K562 (cell line): ENCODE results near the gene ABCB7. TPM values are rescaled to one million over a fixed set of nuclear protein-coding genes. Genes with fewer than 3 reads are reported as not detected.

Experiments
- CEBPG ChIP-seq, 3 experiments: fragments of 200-800 bp in 1 of 3; sonication (Bioruptor generic) in 1 of 3; sonication (generic) in 1 of 3; formaldehyde crosslinking in 1 of 3; IDR thresholded peaks in 2 of 3; conservative IDR thresholded peaks in 1 of 3; 2 replicates each; pipeline versions ENCODE4 v1.6.1 to v1.8.0; 2016 to 2022; ENCODE audit warnings: missing compliant biosample characterization in 2 of 3, missing genetic modification characterization in 2 of 3, mild to moderate bottlenecking in 1 of 3, missing genetic modification reagents in 1 of 3
- MEIS2 ChIP-seq: fragments of 450-650 bp; IDR thresholded peaks from 2 replicates; pipeline ENCODE4 v1.6.1; 2014; ENCODE audit warnings: mild to moderate bottlenecking; ENCODE audit not compliant: partially characterized antibody
- ZBTB1 ChIP-seq: sonication (generic); formaldehyde crosslinking; IDR thresholded peaks from 2 replicates; pipeline ENCODE4 v1.8.1; 2023; ENCODE audit warnings: missing genetic modification reagents, low read depth, mild to moderate bottlenecking, borderline replicate concordance
- ZEB2 ChIP-seq: fragments of 450-650 bp; IDR thresholded peaks from 2 replicates; pipeline ENCODE4 v1.6.1; 2016
- ZNF197 ChIP-seq: fragments of 200-800 bp; sonication (Bioruptor generic); IDR thresholded peaks from 2 replicates; pipeline ENCODE4 v1.6.1; 2016; ENCODE audit warnings: low read depth, missing genetic modification characterization, missing compliant biosample characterization
- polyA plus RNA-seq, 8 experiments: library from polyadenylated mRNA; depleted of rRNA in 4 of 8; stranded (reverse) in 5 of 8; unstranded in 3 of 8; fragments of >200 nt; fragmentation: Nextera tagmentation in 2 of 8; fragmentation: Illumina TruSeq in 1 of 8; extraction: Ambion mirVana in 2 of 8; extraction: Trizol in 1 of 8; gene quantifications; 2 replicates each; pipeline versions ENCODE4 v1.2.1 to v1.2.3, GENCODE V29; 2011 to 2014; ENCODE audit warnings: inconsistent platforms in 1 of 8, missing spikeins in 1 of 8
- total RNA-seq, 7 experiments: library from RNA; depleted of rRNA in 6 of 7; stranded (reverse); fragments of >200 nt in 6 of 7; fragmentation: Illumina TruSeq in 2 of 7; extraction: Trizol in 2 of 7; gene quantifications; 2 replicates each; pipeline versions ENCODE4 v1.2.1 to v1.2.3, GENCODE V29; 2011 to 2021; ENCODE audit warnings: low replicate concordance in 1 of 7
- TF ChIP-seq, protein P1 (sequence below), 3 experiments: fragments of 200-800 bp in 1 of 3; fragments of 250-450 bp in 1 of 3; fragments of 450-650 bp in 1 of 3; sonication (Bioruptor Pico) in 1 of 3; sonication (Bioruptor generic) in 1 of 3; formaldehyde crosslinking in 1 of 3; IDR thresholded peaks; 2 replicates each; pipeline versions ENCODE4 v1.6.1 to v1.8.0; 2016 to 2022; ENCODE audit warnings: mild to moderate bottlenecking in 2 of 3, missing genetic modification characterization in 2 of 3, missing compliant biosample characterization in 1 of 3, moderate library complexity in 1 of 3
- TF ChIP-seq, protein P2 (sequence below), 2 experiments: IDR thresholded peaks; 2 replicates each; pipeline ENCODE4 v1.6.1; 2012; ENCODE audit warnings: improper control_type of control experiment in 2 of 2, low read depth in 2 of 2, low read length in 2 of 2, borderline replicate concordance in 1 of 2

Gene ABCB7
- total and polyA plus RNA-seq, 9 of the 15 experiments (the other 6 are each of a cell fraction or from before 2014, with no cell fraction given) = 18.3 to 46.2 (median 24.2) TPM

DNA sequence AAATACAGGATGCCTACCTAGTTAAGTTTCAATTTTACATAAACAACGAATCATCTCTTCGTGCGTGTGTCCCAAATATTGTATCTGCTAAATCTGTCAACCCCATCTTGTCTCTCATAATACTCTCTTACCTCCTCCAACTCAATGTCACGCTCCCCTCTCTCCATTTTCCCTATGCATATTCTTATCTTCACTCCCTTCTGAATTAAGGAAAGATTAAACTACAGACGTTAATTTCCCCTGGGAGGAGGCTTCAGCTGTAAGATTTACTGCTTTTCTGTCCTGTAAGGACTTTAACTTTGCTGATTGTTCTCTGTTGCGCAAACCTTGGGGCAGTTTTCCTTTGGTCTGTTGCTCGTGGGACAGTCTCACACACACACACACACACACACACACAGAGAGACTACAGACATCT lies 455 bp upstream of the ABCB7 start (continued):
- TF ChIP-seq CEBPG (CRISPR knock-in tag; IDR thresholded peaks at IDR 0.05) (no peak), CEBPG (tag; conservative IDR thresholded peaks at IDR 0.05 in 1 of 2, IDR thresholded peaks at IDR 0.05 in 1 of 2) (peak; percentile 60 to 79; a peak in 3 of 4 replicates), ZEB2 (no peak), ZBTB1 (CRISPR knock-in tag) (no peak), ZNF197 (no peak), MEIS2 (peak; percentile 39)
- TF ChIP-seq, protein P1, sequence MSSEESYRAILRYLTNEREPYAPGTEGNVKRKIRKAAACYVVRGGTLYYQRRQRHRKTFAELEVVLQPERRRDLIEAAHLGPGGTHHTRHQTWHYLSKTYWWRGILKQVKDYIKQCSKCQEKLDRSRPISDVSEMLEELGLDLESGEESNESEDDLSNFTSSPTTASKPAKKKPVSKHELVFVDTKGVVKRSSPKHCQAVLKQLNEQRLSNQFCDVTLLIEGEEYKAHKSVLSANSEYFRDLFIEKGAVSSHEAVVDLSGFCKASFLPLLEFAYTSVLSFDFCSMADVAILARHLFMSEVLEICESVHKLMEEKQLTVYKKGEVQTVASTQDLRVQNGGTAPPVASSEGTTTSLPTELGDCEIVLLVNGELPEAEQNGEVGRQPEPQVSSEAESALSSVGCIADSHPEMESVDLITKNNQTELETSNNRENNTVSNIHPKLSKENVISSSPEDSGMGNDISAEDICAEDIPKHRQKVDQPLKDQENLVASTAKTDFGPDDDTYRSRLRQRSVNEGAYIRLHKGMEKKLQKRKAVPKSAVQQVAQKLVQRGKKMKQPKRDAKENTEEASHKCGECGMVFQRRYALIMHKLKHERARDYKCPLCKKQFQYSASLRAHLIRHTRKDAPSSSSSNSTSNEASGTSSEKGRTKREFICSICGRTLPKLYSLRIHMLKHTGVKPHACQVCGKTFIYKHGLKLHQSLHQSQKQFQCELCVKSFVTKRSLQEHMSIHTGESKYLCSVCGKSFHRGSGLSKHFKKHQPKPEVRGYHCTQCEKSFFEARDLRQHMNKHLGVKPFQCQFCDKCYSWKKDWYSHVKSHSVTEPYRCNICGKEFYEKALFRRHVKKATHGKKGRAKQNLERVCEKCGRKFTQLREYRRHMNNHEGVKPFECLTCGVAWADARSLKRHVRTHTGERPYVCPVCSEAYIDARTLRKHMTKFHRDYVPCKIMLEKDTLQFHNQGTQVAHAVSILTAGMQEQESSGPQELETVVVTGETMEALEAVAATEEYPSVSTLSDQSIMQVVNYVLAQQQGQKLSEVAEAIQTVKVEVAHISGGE (CRISPR knock-in tag; IDR thresholded peaks at IDR 0.05) = peak in 1 of 3 experiments; percentile 43; a peak in 1 of 6 replicates
- TF ChIP-seq, protein P2, sequence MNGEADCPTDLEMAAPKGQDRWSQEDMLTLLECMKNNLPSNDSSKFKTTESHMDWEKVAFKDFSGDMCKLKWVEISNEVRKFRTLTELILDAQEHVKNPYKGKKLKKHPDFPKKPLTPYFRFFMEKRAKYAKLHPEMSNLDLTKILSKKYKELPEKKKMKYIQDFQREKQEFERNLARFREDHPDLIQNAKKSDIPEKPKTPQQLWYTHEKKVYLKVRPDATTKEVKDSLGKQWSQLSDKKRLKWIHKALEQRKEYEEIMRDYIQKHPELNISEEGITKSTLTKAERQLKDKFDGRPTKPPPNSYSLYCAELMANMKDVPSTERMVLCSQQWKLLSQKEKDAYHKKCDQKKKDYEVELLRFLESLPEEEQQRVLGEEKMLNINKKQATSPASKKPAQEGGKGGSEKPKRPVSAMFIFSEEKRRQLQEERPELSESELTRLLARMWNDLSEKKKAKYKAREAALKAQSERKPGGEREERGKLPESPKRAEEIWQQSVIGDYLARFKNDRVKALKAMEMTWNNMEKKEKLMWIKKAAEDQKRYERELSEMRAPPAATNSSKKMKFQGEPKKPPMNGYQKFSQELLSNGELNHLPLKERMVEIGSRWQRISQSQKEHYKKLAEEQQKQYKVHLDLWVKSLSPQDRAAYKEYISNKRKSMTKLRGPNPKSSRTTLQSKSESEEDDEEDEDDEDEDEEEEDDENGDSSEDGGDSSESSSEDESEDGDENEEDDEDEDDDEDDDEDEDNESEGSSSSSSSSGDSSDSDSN (IDR thresholded peaks at IDR 0.05; ENCODE audit: borderline replicate concordance in 1 of 2, low read depth in 2 of 2, low read length in 2 of 2) = no peak
